K562 (cell line): ENCODE data around the gene ZMIZ1. TPM values are rescaled to one million over a fixed set of nuclear protein-coding genes. Genes with fewer than 3 reads are reported as not detected.

ENCODE experiments used
- ADNP ChIP-seq: fragments of 200-800 bp; sonication (Bioruptor generic); IDR thresholded peaks from 2 replicates; pipeline ENCODE4 v1.6.1; 2016; ENCODE audit warnings: missing genetic modification characterization, missing compliant biosample characterization
- DPF2 ChIP-seq: fragments of 450-650 bp; IDR thresholded peaks from 2 replicates; pipeline ENCODE4 v1.6.1; 2016
- EHMT2 ChIP-seq: fragments of 450-650 bp; IDR thresholded peaks from 2 replicates; pipeline ENCODE4 v1.6.1; 2018; ENCODE audit warnings: antibody characterized with exemption
- HNRNPLL ChIP-seq: fragments of 200-400 bp; formaldehyde crosslinking; IDR thresholded peaks from 2 replicates; pipeline ENCODE4 v1.6.1; 2017; ENCODE audit warnings: low read length, low read depth, mild to moderate bottlenecking; ENCODE audit not compliant: poor library complexity, severe bottlenecking
- JUN ChIP-seq, 2 experiments: sonication (generic) in 1 of 2; formaldehyde crosslinking in 1 of 2; IDR thresholded peaks; 2 replicates each; pipeline versions ENCODE4 v1.6.1 to v1.8.0; 2012 to 2022; ENCODE audit warnings: borderline replicate concordance in 2 of 2, mild to moderate bottlenecking in 2 of 2, improper control_type of control experiment in 1 of 2, low read depth in 1 of 2, low read length in 1 of 2, missing genetic modification reagents in 1 of 2
- JUND ChIP-seq, 2 experiments: IDR thresholded peaks; 2 replicates in 1 of 2; 3 replicates in 1 of 2; pipeline ENCODE4 v1.6.1; 2011; ENCODE audit warnings: borderline replicate concordance in 2 of 2, low read depth in 2 of 2, low read length in 2 of 2, improper control_type of control experiment in 1 of 2, missing biosample characterization in 1 of 2, missing genetic modification characterization in 1 of 2, missing genetic modification reagents in 1 of 2
- MEF2A ChIP-seq: IDR thresholded peaks from 2 replicates; pipeline ENCODE4 v1.6.1; 2011; ENCODE audit warnings: low read depth, mild to moderate bottlenecking, low read length, moderate library complexity; ENCODE audit not compliant: control insufficient read depth
- MEF2D ChIP-seq: conservative IDR thresholded peaks from 2 replicates; pipeline ENCODE4 v1.6.1; 2016; ENCODE audit warnings: low read depth, missing genetic modification characterization, missing compliant biosample characterization
- NFATC3 ChIP-seq: fragments of 450-650 bp; IDR thresholded peaks from 2 replicates; pipeline ENCODE4 v1.6.1; 2017; ENCODE audit warnings: mild to moderate bottlenecking
- SRSF9 ChIP-seq: fragments of 200-400 bp; formaldehyde crosslinking; IDR thresholded peaks from 2 replicates; pipeline ENCODE4 v1.6.1; 2017; ENCODE audit warnings: low read depth, low read length, borderline replicate concordance
- TCF15 ChIP-seq: fragments of 250-450 bp; sonication (Bioruptor Pico); IDR thresholded peaks from 2 replicates; pipeline ENCODE4 v1.8.0; 2022; ENCODE audit warnings: moderate library complexity, mild to moderate bottlenecking, inconsistent platforms
- XRCC3 ChIP-seq: fragments of 450-650 bp; IDR thresholded peaks from 2 replicates; pipeline ENCODE4 v1.6.1; 2017; ENCODE audit warnings: mild to moderate bottlenecking, moderate library complexity
- ZBTB11 ChIP-seq, 3 experiments: fragments of 200-800 bp in 1 of 3; fragments of 250-450 bp in 1 of 3; fragments of 450-650 bp in 1 of 3; sonication (Bioruptor Pico) in 1 of 3; sonication (Bioruptor generic) in 1 of 3; formaldehyde crosslinking in 1 of 3; IDR thresholded peaks; 2 replicates each; pipeline versions ENCODE4 v1.6.1 to v1.8.0; 2016 to 2022; ENCODE audit warnings: mild to moderate bottlenecking in 2 of 3, missing genetic modification characterization in 2 of 3, missing compliant biosample characterization in 1 of 3, moderate library complexity in 1 of 3
- ZFP1 ChIP-seq: fragments of 450-650 bp; formaldehyde crosslinking; IDR thresholded peaks from 2 replicates; pipeline ENCODE4 v1.4.0; 2020; ENCODE audit warnings: mild to moderate bottlenecking, mixed read lengths
- ZNF232 ChIP-seq: sonication (generic); formaldehyde crosslinking; IDR thresholded peaks from 2 replicates; pipeline ENCODE4 v1.8.0; 2022; ENCODE audit warnings: mild to moderate bottlenecking, missing genetic modification reagents
- ZNF384 ChIP-seq: IDR thresholded peaks from 2 replicates; pipeline ENCODE4 v1.6.1; 2012; ENCODE audit warnings: low read depth, low read length, improper control_type of control experiment
- ZNF398 ChIP-seq: fragments of 250-450 bp; sonication (Bioruptor Pico); IDR thresholded peaks from 2 replicates; pipeline ENCODE4 v1.8.0; 2021; ENCODE audit warnings: moderate library complexity, mild to moderate bottlenecking, inconsistent platforms
- ZNF707 ChIP-seq: fragments of 250-450 bp; sonication (Bioruptor Pico); conservative IDR thresholded peaks from 2 replicates; pipeline ENCODE4 v1.8.0; 2022; ENCODE audit warnings: inconsistent platforms, mild to moderate bottlenecking, moderate library complexity
- polyA plus RNA-seq, 8 experiments: library from polyadenylated mRNA; depleted of rRNA in 4 of 8; stranded (reverse) in 5 of 8; unstranded in 3 of 8; fragments of >200 nt; fragmentation: Nextera tagmentation in 2 of 8; fragmentation: Illumina TruSeq in 1 of 8; extraction: Ambion mirVana in 2 of 8; extraction: Trizol in 1 of 8; gene quantifications; 2 replicates each; pipeline versions ENCODE4 v1.2.1 to v1.2.3, GENCODE V29; 2011 to 2014; ENCODE audit warnings: inconsistent platforms in 1 of 8, missing spikeins in 1 of 8
- total RNA-seq, 7 experiments: library from RNA; depleted of rRNA in 6 of 7; stranded (reverse); fragments of >200 nt in 6 of 7; fragmentation: Illumina TruSeq in 2 of 7; extraction: Trizol in 2 of 7; gene quantifications; 2 replicates each; pipeline versions ENCODE4 v1.2.1 to v1.2.3, GENCODE V29; 2011 to 2021; ENCODE audit warnings: low replicate concordance in 1 of 7
- TF ChIP-seq, protein P1 (sequence below): fragments of 450-650 bp; IDR thresholded peaks from 2 replicates; pipeline ENCODE4 v1.6.1; 2016; ENCODE audit warnings: low read depth, mild to moderate bottlenecking, moderate library complexity

The ZMIZ1 gene
- total and polyA plus RNA-seq, 9 of the 15 experiments (the other 6 are each of a cell fraction or from before 2014, with no cell fraction given): 1.0 to 37.3 (median 4.3) TPM

DNA sequence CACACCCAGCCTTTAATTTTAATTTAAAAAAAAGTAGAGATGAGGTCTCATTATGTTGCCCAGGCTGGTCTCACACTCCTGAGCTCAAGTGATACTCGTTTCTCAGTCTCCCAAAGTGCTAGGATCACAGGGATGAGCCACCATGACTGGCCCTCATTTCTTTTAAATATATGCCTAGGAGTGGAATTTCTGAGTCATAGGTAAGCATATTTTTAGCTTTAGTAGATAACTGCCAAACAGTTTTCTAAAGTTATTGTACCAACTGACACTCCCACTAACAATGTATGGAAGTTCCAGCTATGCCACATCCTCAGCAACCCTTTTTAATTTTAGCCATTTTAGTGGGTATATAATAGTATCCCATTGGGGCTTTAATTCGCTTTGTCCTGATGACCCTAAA lies 264.7 kb downstream of the ZMIZ1 start (continued):
- no peak for TF ChIP-seq ZBTB11 (CRISPR knock-in tag; IDR thresholded peaks at IDR 0.05)
- TF ChIP-seq DPF2: no peak
- no peak for TF ChIP-seq EHMT2
- TF ChIP-seq ZNF707: no peak
- peak; percentile 91 for TF ChIP-seq MEF2D (tag)
- peak; percentile 79; the same call in 1 of the 2 replicates for TF ChIP-seq MEF2A
- peak; percentile 34; the same call in 1 of the 2 replicates for TF ChIP-seq NFATC3
- TF ChIP-seq JUND (IDR thresholded peaks at IDR 0.05; ENCODE audit: borderline replicate concordance, low read depth, low read length): peak; percentile 55; the same call in 1 of the 2 replicates
- TF ChIP-seq JUND (tag; IDR thresholded peaks at IDR 0.05; ENCODE audit: borderline replicate concordance, low read depth, low read length): peak; percentile 66; the same call in 2 of the 3 replicates
- TF ChIP-seq ZNF232 (CRISPR knock-in tag): no peak
- no peak for TF ChIP-seq ZNF384
- no peak for TF ChIP-seq ZNF398 (CRISPR knock-in tag)
- TF ChIP-seq TCF15 (CRISPR knock-in tag): no peak
- TF ChIP-seq XRCC3: no peak
- TF ChIP-seq SRSF9: no peak
- TF ChIP-seq ZFP1: peak; percentile 84
- no peak for TF ChIP-seq ADNP (tag)
- TF ChIP-seq, protein P1, sequence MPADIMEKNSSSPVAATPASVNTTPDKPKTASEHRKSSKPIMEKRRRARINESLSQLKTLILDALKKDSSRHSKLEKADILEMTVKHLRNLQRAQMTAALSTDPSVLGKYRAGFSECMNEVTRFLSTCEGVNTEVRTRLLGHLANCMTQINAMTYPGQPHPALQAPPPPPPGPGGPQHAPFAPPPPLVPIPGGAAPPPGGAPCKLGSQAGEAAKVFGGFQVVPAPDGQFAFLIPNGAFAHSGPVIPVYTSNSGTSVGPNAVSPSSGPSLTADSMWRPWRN: no peak
- TF ChIP-seq HNRNPLL: no peak
- TF ChIP-seq JUN (IDR thresholded peaks at IDR 0.05; ENCODE audit: borderline replicate concordance, low read depth, low read length): 0 out of 2 replicates have a peak, but pooled peaks have one; percentile 29
- no peak for TF ChIP-seq JUN (CRISPR knock-in tag; IDR thresholded peaks at IDR 0.05; ENCODE audit: borderline replicate concordance)
